Middle frontal gyrus (tissue), 1 donor: Measurements from ENCODE around the gene FTSJ3.
A peak's percentile ranks its signal among the peaks of the same experiment; 100 is the strongest.
"Not testable (repeated sequence)": the region's sequence is repeated elsewhere in the genome, so short reads cannot be mapped to it uniquely, and the experiment has no call there.

ENCODE experiments used
- DNase-seq: peaks from one replicate; pipeline ENCODE4 v3.0.0-alpha.2; 2015; ENCODE audit warnings: low spot score; ENCODE audit errors: extremely low spot score

Gene FTSJ3

GRCh38 chr17:63843910-63844677 is 16.6 kb upstream of the FTSJ3 start:
- DNase-seq: no peak

GRCh38 chr17:63843387-63843888 is 16.0 kb upstream of the FTSJ3 start:
- DNase-seq: not testable (repeated sequence)

DNA sequence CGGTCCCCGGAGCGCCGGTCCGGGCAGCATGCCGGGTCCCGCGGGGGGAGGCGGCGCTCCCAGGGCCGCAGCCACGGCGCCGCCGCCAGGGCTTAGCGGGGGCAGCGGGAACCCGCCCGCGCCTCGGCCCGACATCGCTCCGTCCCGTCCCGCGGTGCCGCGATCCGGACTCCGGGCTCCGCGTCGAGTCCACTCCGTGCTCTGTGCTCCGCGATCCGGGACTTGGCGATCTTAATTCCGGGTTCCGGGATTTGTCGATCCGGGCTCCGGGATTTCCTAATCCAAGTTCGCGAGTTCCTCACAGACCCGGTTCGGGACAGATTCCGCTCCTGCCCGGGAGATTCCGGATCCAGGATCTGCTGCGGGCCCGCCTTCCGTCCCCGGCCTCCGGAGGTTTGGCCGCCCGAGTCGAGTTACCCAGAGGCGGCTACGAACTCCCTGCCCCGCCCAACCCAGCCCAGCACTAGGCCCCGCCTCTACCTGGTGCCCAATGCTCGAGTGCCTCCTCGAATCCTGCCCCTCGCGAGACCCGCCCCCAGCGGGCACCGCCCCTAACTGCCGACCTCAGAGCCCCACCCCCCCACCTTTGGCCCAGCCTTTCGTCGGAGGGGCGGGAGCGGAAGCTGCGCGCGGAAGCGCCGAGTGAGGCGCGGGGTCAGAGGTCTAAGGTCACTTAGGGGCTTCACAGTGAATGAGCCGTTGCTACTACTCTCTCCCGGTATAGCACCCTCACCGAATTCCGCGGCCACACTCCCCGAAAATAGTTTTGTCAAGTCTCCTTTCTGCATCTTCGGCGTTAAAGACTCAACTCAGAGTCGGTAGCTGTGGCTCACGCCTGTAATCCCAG is 15.3 kb upstream of the FTSJ3 start, which contains the start of gene SMARCD2:
SMARCD2 (minus strand) TSS at position 146 of the 847 bp plus-strand sequence; CDS start at position 135, 11 bp downstream.
- DNase-seq: peak; percentile 93

DNA sequence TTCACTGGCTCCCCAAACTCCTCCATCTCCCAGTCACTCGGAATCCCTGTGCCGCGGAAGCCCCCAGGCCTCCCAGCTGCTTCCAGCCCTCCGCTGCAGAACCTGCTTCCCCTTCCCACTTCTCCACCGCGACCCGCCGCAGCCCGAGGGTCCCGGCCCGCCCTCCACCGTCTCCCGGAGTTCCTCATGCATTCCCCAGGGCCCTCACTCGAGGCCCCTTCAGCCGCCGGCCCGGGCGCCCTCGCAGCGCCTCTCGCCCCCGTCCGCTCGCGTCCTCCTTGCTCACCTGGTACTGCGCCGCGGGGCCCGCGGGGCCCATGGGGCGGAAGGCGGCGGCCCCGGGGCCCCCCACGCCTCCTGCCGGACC is 14.7 kb upstream of the FTSJ3 start:
- no peak for DNase-seq

GRCh38 chr17:63841350-63842172 is 14.1 kb upstream of the FTSJ3 start:
- no peak for DNase-seq

- DNase-seq: no peak
Observed at GRCh38 chr17:63840591-63841349, 13.3 kb upstream of the FTSJ3 start.

DNA sequence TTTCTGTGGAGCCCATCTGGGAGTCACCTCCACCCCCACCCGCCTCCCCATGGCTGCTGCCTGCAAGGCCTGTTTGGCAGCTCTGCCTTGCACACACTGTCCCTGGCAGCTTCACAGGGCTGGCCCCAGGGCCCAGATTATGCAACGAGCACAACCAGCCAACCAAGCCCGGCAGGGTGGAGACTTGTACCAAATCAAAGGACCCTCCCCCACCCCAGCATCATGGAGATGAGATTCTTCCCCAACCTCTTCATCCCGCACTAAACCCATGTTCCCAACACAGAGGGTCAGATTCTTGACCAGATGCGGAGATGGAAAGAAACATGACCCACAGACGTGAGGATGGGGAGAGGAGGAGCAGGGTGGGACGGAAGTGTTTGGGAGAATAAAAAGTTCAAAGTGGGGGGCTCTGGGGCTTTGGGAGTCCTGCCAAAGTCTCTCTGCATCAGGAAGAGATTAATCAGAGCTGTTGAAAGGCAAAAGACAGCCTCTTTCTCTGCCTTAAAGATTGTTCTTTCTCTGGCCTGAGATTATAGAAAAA is 11.2 kb upstream of the FTSJ3 start:
- peak; percentile 60 for DNase-seq

- no peak for DNase-seq
Observed at GRCh38 chr17:63837962-63838600, 10.6 kb upstream of the FTSJ3 start.

- DNase-seq: no peak
Observed at GRCh38 chr17:63837480-63837879, 10.0 kb upstream of the FTSJ3 start.

DNA sequence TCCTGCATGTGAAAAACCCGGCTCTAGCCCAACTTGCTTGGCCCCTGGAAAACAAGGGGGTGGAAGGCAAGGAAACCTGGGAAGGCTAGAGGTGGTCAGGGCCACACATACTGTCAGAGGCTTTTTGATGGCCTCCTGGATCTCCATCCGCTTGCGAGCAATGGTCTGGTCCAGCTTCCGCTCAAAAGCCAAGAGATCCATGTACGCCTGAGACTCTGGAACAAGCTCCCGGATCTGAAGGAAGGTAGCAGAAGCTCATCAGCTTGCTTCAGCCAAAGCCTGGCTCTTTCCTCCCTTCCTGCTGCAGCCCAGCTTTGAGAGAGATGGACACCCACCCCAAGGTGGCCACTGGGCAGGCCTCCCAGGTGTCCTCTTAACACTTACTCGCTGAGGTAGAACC is 9.3 kb upstream of the FTSJ3 start:
- DNase-seq: no peak

- no peak for DNase-seq
Observed at GRCh38 chr17:63835167-63835720, 7.8 kb upstream of the FTSJ3 start.

DNA sequence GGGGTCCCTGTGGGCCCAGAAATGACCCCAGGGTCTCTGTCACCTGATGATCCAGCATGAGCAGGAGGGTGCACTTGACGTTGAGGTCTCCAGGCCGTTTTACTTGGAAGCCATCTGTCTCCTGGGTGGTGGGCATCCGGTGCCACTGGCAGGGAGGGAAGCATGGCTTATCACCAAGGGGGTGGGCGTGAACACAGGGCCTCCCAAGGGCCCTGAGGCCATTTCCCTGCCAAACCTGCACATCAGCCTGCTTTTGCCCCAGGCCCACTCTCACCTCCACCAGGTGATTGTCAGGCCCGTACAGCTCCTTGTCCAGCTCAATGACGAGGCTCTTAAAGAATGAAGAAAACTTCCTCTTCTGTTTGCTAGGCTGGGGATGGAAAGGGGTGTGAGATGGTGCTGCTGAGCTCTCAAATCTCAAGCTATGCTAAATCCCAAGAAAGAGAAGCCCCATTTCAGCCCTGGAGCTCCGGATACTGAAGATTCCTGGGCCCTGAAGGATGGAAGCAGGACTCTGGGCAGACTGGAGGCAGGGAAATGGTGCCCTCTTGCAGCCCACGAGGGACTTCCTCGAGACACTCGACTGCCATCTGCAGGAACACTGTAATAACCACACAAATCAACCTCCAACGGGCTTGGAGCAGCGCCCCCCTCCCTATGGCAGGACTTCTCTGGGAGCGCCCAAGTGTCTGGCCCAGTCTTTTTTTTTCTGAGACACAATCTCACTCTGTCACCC is 7.1 kb upstream of the FTSJ3 start:
- peak; percentile 46 for DNase-seq

DNA sequence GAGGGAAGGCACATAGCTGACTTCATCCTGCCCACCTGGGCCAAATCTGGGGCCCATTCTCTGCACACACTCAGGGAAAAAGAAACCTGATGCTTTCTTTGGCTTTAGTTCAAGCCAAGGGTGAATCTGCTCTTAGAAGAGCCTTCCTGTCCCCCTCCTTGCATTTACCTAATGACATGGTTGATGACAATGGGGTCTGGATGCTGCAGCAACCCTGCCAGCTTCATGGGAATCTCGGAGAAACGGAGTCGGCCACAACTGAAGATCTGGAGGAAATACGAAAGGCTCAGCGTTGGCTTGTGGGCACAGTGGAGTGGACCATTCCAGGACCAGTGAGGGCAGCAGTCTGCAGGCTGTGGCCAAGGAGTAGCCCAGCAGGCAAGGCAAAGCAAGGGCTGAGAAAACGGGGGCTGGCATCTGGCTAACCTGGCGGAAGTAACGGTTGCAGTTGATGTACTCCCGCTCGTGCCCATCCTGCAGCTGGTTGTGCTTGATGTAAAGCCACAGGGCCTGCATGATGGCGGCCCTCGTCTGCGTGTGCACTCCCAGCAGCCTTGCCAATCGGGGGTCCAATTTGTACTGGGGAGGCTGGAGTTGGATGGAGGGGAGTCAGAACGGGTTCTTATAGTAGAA is 6.4 kb upstream of the FTSJ3 start:
- no peak for DNase-seq

GRCh38 chr17:63833026-63833740 is 5.7 kb upstream of the FTSJ3 start:
- DNase-seq: no peak

- no peak for DNase-seq
Observed at GRCh38 chr17:63832455-63832854, 5.0 kb upstream of the FTSJ3 start.

DNA sequence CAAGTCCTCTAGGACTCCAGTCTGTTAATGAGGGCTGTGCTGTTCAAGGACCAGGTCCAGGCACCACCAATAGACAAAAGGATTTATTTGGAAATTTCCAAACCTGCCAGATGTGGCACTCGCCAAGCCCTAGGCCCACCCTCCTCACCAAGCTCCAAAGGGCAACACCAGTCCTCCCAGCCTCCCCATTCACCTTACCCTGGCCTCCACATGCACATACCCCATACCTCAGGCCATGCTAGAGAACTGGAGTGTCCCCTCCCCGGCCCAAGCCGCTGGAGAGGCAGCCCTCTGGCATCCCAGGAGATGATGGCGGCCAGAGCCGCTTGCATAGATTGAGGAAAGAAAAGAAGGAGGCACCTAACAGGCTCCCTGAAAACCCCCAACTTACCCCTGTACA is 4.6 kb upstream of the FTSJ3 start:
- no peak for DNase-seq

- no peak for DNase-seq
Observed at GRCh38 chr17:63831505-63831904, 4.0 kb upstream of the FTSJ3 start.
